ENCODE data around the gene CCDC187.
"Not testable (repeated sequence)": the region's sequence is repeated elsewhere in the genome, so short reads cannot be mapped to it uniquely, and the experiment has no call there.

The CCDC187 gene

DNA sequence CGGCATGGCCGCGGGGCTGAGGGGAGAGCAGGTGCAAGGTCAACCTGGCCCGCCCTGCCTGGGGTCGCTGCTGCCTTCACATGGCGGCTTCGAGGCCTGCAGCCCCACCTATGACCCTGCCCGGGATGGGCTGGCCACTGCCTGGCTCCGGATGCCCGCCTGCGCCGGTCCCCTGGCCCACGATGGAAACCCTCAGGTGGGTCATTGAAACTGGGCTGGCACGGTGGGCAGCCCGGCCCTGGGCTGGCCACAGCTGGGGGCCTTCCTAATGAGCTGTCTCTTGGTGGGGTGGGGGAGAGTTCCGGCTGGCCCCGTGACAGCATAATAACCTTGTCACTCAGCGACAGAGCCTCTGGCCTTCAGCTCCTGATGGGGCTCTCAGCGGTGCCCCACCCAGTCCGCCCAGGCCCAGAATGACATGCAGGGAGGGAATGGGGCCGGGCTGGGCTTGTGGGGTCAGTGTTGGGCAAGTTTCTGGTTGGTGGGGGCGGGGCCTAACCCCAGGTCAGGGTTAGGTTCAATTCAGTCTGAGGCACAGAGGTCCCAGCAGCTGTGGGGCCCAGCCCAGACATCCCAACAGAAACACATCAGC, at the start of gene CCDC187:
Gene CCDC187 (minus strand): TSS at position 270 of the 592 bp plus-strand sequence. CDS start 264 bp downstream, at position 6.
- DNase-seq = no peak

DNA sequence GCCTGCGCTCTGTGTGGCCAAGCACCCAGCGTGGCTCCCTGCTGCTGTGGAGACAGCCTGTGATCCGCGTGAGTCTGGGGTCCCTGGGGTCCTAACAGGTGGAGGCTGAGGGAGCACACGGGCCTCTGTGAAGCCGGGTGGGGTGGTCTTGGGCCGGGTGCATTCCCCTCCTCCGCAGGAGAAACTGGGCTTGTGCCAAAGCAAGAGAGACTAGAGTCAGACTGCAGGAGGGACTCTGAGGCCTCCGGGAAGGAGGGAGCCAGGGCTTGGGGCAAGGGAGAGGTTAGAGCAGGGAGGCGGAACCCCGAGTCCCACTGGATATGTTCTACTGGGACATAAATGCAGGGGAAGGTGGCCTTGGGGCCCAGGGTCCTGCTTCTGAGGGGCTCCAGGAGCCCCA, 49.2 kb upstream of the CCDC187 start:
- no peak for DNase-seq

DNA sequence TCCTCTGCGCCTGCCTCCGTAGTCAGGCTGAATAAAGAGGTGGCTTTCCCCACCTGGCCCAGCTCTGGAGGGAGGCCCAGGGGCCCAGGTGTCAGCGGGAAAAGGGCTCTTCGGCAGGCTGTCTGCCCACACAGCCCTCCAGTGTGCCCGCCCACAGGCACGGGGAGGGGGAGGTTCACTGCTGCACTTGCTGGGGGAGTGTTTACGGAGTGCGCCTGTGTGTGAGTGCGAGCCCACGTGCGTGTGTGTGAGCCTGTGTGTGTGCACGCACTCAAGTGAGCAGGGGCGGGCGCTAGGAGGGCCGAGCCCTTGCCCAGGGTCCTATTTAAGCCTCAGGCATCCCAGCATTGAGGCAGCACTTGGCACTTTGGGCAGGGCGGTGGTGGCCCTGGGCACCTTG, 48.8 kb upstream of the CCDC187 start:
- no peak for DNase-seq

DNA sequence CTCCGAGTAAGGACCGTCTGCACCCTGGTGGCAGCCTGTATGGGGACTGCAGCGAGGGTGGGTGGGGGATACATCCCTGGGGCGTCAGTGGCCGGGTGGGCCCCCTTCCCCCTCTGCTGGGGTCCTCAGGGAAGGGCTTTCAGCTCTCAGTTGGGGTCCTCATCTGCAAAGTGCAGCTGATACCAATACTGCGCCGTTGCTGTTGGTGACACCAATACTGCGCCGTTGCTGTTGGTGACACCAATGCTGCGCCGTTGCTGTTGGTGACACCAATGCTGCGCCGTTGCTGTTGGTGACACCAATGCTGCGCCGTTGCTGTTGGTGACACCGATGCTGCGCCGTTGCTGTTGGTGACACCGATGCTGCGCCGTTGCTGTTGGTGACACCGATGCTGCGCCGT, 48.0 kb upstream of the CCDC187 start:
- DNase-seq = not testable (repeated sequence)

DNA sequence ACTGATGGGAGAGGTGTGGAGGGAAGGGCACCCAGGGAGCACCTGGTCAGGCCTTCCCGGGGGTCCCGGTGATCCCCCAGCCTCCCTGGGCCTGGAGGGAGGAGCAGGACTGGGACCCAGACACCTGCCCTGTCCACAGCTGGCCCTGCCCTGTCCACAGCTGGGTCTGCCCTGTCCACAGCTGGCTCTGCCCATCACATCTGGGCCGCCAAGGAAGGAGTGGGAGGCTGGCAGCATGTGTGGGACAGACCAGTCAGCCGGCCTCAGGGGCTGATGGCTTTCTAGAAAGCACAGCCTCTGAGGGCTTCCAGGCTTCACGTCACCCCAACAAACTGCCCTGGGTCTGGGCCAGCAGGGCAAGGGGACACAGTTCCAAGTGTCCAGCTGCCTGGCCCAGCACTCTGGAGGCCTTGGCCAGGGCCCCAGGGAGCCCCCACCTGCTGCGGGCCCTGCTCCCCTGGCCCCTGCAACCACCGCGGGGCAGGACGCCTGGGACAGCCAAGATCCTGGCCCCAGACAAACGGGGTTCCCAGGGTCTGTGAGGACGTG, 47.4 kb upstream of the CCDC187 start:
- DNase-seq = no peak

DNA sequence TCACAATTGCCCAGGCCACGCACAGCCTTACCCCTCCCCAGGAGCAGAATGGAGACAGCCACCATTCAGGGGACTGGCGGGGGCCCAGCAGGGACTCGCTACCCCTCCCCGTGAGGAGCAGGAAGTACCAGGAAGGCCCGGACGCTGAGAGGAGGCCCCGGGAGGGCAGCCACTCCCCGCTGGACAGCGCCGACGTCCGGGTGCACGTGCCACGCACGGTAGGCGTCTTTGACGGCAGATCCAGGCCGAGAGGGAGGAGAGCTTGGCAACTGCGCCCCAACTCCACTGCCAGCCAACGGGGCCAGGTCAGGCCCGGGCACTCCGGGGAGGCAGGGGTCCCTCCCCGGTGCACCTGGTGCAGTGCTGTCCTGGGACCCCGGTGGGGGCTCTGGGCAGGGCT, 45.7 kb upstream of the CCDC187 start:
- no peak for DNase-seq

DNA sequence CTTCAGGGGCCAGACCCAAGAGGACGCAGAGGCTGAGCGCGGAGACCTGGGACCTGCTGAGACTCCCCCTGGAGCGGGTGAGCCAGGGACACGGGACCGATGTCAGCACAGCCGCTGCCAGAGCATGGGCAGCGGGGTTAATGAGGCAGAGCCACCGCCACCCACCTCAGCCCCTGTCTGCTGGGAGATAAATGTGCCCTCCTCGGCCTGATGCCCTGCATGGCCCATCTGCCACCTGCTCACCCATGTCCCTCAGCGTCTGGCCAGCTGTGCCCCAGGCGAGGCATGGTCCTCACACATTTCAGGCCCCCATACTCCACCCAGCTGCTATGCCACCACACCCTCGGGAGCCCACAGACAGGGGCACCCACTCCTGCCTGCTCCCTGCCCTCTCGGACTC, 44.8 kb upstream of the CCDC187 start:
- DNase-seq = no peak

DNA sequence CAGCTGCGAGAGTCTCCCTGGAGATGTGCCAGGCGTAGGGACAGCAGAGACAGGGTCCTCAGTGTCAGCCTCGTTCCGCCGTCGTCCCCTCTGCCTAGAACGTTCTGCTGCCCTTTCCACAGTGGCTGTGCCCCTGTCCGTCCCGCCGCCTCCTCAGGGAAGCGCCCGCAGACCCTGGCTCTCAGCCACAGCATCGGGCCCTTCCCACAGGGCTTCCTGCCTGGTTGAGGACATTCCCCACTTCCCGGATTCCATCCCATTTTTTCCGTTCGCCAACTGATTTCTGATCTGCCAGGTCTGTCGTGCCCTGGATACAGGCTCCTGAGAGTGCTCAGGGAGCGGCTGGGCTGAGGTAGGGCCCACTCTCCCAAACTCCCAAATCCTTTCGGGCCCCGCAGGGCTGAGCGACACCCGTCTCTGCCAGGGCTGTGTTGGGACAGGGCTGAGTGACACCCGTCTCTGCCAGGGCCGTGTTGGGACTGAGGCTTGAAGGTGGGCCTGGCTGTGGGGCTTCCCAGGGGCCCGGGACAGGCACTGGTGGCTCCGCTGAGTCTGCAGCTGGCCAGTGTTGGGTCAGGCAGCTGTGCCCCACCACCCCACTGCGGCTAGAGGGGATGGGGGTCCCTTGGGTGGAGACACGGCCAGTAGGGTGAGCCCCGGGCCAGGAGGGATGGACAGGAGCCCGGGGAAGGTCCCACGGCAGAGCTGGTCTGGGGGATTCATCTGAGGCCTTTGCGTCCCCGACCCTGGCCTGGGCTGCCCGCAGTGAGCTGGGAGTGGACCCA, 43.8 kb upstream of the CCDC187 start:
- DNase-seq = no peak

DNA sequence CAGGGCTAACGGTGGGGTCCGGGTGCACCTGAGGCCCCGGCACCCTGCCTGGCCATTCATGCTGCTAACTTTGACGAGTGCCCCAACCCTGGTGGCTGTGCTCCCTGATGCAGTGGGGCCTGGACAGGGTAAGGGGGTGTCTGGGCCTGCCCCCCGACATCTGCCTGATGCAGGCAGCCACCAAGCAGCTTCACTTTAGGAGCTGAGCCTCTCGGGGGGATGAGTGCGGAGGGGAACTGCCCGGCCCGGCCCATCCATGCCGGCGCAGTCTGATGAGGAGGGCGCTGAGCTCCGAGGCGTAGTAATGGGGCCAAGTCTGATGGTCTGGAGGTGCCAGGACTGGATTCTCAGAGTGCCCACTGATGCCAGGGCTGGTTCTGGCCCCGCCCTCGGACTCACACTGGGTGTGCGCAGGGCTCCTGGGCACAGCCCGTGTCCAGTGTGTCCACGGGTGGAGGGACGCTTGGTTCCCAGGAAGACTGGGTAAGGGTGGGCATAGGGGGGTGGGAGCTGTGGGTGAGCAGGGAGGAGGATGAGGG, 43.1 kb upstream of the CCDC187 start:
- DNase-seq = no peak

DNA sequence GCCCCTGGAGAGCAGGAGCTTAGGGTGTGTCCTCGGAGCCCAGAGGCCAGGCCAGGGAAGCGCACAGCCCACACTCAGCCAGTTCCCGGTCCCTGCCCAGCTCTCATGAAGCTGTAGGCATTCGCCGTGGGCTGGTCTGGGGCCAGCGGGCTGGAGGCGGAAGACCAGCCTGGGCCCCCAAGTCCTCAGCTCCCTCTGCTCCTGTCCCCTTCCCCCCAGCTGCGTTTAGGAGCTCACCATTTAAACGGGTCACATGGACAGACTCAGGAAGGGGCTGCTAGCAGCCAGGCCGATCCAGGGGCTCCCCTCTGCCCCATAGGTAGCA, 42.2 kb upstream of the CCDC187 start:
- no peak for DNase-seq

DNA sequence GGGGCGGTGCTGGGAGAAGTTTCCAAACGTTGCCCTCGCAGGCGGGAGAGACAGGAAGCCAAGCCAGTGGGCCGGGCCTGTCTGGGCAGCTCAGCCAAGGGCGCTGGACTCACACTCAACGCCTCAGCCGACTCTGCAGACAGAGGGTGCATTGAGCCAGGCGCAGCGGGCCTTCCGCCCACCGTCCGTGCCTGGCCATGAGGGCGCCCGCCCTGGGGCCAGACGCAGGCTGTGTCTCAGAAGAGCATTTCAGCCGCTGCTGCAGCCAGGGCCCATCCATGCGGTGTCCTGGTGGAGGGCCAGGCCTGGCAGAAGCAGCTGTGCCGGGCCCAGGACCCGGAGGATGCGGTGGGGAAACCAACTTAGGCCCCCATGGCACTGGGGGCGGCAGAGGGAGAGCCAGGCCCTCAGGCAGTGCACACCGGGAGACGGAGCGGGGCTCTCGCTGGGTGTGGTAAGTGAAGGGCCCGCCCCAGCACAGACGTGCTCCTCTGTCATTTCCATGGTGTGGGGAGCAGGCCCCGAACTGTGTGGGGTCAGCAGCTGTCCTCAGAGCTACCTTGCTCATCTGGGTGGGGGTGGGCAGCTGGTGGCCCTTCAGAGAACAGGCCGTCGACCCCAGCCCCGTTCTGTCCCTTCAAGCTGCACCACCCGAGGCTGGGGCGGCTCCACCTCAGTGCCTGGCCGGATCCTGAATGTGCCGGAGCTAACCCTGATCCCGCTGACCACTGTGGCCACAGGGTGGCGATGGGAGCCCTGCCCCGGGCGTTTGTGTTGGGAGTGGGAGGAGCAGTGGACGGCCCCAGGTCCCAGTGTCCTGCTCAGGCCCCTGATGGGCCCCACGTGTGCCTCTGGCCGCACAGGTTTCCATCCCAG, 41.6 kb upstream of the CCDC187 start:
- DNase-seq = no peak

DNA sequence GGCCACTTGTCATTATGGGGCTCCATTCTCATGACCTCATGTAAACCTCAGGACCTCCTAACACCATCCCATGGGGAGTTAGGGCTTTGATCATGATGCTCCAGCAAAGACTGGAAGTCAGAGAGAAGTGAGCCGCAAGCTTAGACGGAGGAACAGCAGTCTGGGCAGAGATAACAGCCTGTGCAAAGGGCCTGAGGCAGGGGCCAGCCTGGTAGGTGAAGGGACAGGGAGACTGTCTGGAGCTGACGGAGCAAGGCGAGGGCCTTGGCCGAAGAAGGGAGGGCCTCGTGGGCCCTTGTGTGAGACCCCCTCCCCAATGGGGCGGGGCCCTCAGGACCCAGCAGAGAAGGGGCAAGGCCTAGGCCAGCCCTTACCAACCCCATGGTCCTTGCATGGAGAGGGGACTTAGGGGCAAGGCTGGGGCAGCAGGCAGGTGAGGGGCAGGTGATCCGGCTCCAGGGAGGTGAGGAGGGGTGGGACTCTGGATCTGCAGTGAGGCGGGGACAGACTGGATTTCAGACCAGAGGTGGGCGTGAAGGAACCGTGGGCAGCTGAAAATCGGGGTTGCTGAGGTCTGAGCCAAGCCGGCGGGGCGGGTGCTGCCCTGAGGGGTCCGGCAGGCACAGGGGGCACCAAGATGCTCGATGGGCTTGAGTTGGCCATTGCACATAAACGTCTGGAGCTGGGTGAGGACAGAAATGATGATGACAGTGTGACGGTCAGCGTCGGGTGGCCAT, 40.8 kb upstream of the CCDC187 start:
- no peak for DNase-seq

DNA sequence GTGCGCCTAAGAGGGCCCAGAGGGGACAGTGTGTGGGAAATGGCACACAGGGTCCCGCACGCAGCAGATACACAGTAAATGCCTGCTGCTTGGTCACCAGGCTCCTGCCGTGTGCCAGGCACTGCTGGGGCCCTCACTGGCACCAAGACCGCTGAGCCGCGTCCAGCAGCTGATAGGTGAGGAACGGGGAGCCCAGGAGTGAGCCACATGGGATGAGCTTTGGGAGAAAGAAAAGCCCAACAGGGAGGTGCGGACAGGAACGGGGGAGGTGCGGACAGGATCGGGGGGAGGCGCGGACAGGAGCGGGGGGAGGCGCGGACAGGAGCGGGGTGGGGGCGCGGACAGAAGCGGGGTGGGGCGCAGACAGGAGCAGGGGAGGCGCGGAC, 40.0 kb upstream of the CCDC187 start:
- DNase-seq = no peak

DNA sequence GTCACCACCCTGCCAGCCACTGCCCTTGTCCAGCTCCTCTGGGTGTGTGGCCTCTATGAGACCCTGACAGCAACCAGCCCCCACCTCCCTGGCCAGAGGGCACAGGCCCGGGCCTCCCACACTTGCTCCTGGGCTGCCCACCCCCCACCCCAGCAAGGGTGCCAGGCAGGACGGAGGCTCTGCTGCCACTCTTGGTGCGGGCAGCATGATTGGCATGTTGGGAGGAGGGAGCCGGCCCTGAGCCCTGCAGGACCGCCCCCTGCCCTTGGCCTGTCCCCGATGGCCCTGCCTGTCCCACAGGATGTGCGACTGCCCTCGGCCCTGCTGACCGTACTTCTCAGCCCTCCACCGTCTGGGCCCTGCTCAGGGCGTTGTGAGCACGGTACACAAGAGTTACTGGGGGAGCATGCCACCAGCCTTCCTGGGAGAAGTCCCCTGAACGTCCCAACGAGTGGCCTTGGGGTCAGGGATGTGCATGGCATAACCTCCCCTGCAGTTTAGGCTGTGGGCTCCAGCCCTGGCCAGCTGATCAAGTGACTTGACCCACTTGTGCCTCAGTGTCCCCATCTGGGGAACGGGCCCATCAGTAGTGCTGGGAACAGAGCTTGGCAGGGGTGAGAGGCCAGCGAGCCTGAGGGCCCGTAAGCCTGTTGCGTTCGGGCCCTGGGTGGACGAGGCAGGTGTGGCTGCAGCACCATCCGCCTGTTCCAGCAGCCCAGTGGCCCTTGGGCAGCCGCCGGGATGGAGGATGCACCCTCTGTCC, 39.4 kb upstream of the CCDC187 start:
- DNase-seq = no peak

DNA sequence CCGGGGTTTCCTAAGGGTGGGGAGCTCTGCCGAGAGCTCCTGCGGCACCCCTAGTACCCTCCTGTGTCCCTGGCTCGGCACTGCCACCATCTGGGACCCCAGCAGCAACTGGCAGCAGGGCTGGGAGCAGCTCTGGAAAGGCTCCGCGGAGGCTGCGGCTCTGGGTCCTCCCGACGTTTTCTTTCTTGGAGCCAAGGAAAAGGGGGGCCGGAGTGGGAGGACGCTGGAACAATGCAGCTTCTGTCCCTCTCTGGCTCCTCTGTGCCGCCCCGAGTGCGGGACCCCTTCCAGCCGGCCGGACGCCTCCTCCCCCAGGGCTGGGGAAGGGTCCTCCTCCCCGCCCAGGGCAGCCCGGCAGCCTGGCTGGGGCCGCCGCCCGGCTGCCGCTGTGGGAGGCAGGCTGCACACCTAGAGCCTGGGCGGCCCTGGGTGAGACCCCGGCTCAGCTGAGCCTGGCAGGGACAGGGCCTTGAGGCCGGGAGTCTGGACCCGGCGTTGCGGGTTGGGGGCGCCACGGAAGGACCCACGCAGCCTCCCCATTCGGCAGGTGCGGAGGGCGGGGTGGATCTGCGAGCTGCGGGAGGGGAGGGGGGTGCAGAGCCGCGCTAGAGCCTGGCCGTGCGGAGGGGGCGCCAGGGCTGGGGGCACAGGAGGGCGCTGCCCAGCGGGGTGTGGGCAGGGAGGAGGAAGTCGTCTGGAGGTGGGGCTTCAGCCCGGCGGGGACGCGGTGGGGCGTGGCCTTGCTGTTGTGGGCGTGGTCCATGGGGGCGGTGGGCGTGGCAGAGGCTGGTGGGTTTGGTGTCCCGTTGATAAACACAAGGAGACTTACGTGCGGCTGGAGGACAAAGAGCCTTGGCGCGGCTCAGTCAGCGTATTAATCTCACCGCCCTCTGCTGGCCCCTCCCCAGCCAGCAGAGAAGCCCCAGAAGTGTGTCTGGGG, 38.6 kb upstream of the CCDC187 start:
- DNase-seq = no peak

DNA sequence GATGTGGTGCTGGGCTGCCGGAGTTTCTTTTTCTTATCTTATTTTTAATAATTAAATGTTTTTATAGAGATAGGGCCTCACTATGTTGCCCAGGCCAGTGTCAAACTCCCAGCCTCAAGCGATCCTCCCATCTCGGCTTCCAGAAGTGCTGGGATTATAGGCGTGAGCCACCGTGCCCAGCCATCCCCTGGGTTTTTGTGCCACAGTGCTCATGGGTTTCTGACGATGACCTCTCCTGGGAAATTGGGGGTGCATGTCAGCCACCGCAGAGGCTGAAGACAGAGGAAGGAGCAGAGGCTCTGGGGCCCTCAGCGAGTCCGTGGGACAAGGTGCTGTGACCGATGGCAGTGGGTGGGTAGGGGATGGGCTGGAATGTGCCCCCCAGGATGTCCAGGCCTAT, 37.9 kb upstream of the CCDC187 start:
- no peak for DNase-seq

DNA sequence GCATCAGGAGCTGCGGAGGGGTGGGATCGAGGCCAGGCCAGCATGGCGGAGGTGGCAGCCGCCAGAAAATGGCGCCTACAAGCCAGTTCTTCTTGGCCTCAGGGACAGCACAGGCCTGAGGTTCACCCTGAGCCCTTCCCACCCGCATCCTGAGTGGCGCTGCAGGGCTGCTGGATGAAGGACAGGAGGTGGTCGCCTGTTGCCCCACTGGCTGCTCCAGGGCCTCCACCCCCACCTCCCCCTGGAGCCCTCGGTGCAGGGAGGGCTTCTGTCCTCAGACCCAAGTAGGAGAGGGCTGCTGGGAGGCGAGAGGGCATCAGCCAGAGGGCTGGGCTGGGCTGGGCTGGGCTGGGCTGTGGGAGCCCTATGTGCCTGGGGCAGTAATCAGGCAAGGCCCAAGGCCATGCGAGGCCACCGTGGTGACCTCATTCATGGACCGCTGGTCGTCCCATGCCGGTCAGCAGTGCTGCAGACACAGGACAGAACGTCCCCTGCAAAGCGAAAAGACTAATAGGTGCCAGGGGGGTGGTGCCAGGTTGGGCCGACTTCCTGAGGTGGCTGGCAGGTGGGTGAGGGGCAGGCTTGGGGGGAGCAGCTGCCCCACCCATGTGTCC, 37.3 kb upstream of the CCDC187 start:
- no peak for DNase-seq

DNA sequence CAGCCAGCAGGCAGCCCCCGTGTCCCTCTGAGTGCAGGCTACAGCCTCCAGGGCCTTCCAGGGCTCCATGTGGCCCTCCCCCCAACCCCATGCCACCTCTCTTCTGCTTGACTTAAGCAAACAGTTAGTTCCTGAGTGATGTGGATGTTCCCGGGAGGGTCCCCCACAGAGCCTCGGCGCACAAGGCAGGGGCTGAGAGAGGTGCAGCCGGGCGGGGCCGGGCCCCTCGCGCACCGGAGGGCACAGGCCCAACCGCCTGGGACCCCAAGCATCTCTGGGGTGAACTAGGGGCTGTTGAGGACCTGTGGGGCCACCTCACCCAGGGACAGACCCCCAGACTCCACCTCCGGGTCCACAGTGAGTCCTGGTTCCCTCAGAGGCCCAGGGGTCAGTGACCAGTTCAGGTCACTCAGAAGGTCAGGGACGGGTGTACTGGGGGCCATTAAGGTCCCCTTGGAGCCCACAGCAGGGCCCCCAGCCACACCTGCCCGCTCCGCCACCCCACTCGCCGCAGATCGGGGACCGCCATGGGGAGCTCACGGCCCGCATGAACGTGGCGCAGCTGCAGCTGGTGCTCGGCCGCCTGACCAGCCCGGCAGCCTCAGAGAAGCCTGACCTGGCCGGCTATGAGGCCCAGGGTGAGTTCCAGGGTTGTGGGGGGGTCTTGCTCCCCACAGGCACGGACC, 36.6 kb upstream of the CCDC187 start:
- no peak for DNase-seq

DNA sequence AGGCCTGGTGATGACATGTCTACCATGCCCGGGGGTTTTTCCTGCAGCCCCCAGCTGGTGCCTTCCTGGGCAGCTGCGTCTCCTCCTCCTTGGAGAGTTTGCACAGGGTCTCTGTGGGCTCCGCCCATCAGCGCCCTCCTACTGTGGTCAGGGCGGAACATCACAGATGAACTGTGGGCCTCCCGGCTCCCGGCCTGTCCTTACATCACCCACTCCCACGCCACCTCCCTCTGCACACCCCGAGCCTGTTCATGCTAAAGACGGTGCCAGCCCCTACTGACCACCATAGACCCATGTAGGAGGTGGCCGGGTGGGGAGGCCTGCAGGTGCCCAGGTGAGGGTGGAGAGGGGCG, 36.0 kb upstream of the CCDC187 start:
- DNase-seq = no peak

Measured in GDM1 (cell line).